DOHH2 (cell line): ENCODE measurements around the gene POLK.

Source experiments
- EZH2phosphoT487 ChIP-seq: fragments of 200-600 bp; sonication (generic); IDR thresholded peaks from 2 replicates; pipeline ENCODE4 v1.6.1; 2017; ENCODE audit warnings: borderline replicate concordance, mild to moderate bottlenecking, antibody characterized with exemption, low read length, moderate library complexity, mixed read lengths
- TF ChIP-seq, protein P1 (sequence below): fragments of 200-600 bp; sonication (generic); IDR thresholded peaks from one replicate; pipeline ENCODE4 v1.5.1; 2014; ENCODE audit warnings: antibody characterized with exemption, mild to moderate bottlenecking, low read depth, low read length; ENCODE audit not compliant: poor library complexity, severe bottlenecking

DNA sequence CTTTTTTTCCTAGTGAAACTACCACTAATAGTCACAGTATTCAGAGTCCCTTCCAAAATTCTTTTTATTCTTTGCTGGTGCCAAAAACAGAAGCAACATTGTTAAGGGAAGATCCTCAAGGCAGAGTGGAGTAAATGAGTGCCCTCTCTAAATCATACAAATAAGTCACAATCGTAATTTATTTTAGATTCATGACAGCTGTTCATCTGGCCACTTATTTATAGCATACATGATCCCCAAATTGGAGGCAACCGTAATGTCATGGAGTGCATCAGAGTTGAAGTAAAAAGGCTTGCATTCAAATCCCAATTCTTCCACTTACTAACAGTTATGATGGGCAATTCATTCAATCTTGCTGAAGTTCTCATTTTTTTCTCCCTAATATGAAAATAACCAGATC lies 33.4 kb downstream of the POLK start:
- TF ChIP-seq, protein P1, sequence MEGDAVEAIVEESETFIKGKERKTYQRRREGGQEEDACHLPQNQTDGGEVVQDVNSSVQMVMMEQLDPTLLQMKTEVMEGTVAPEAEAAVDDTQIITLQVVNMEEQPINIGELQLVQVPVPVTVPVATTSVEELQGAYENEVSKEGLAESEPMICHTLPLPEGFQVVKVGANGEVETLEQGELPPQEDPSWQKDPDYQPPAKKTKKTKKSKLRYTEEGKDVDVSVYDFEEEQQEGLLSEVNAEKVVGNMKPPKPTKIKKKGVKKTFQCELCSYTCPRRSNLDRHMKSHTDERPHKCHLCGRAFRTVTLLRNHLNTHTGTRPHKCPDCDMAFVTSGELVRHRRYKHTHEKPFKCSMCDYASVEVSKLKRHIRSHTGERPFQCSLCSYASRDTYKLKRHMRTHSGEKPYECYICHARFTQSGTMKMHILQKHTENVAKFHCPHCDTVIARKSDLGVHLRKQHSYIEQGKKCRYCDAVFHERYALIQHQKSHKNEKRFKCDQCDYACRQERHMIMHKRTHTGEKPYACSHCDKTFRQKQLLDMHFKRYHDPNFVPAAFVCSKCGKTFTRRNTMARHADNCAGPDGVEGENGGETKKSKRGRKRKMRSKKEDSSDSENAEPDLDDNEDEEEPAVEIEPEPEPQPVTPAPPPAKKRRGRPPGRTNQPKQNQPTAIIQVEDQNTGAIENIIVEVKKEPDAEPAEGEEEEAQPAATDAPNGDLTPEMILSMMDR, result no peak
- TF ChIP-seq EZH2phosphoT487, result no peak
